Measurements from ENCODE around the gene ACSM6.

Gene ACSM6

DNA sequence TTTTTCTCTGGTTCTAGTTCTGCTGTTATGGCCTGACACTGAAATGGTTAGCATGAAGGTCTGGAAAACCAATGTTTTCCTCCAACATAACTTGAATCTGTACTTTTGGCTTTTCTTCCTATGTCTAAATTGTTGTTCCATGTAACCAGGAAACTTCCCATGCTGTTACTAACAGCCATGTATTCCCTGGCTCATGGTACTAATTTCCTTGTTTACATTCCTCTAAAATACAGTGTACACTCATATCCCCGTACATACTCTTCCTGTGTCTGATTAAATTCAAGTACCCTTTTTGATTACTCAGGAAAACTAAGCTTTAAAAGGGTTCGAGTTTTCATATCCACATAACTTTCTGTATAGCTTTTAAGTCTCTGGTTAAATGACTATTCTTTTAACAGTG lies 12.3 kb upstream of the ACSM6 start:
- no peak for DNase-seq (ENCODE audit: low spot score)
- Histone ChIP-seq H3K27me3 (ENCODE audit: insufficient read depth, poor library complexity, severe bottlenecking) (no peaks in the 10 kb centered on the region), H3K4me1 (ENCODE audit: insufficient read depth, poor library complexity, severe bottlenecking) (peaks cover 6% of the 10 kb centered on the region), H3K4me3 (ENCODE audit: severe bottlenecking) (no peak overlapping the region), H3K36me3 (ENCODE audit: low read depth) (no peaks in the 10 kb centered on the region), H3K27ac (ENCODE audit: poor library complexity, severe bottlenecking) (no peak overlapping the region), H3K9me3 (ENCODE audit: severe bottlenecking) (no peaks in the 10 kb centered on the region)
- ATAC-seq (ENCODE audit: low read depth): no peak
- TF ChIP-seq, protein P1, sequence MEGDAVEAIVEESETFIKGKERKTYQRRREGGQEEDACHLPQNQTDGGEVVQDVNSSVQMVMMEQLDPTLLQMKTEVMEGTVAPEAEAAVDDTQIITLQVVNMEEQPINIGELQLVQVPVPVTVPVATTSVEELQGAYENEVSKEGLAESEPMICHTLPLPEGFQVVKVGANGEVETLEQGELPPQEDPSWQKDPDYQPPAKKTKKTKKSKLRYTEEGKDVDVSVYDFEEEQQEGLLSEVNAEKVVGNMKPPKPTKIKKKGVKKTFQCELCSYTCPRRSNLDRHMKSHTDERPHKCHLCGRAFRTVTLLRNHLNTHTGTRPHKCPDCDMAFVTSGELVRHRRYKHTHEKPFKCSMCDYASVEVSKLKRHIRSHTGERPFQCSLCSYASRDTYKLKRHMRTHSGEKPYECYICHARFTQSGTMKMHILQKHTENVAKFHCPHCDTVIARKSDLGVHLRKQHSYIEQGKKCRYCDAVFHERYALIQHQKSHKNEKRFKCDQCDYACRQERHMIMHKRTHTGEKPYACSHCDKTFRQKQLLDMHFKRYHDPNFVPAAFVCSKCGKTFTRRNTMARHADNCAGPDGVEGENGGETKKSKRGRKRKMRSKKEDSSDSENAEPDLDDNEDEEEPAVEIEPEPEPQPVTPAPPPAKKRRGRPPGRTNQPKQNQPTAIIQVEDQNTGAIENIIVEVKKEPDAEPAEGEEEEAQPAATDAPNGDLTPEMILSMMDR (IDR thresholded peaks at IDR 0.05; ENCODE audit: poor library complexity, severe bottlenecking): no peak

DNA sequence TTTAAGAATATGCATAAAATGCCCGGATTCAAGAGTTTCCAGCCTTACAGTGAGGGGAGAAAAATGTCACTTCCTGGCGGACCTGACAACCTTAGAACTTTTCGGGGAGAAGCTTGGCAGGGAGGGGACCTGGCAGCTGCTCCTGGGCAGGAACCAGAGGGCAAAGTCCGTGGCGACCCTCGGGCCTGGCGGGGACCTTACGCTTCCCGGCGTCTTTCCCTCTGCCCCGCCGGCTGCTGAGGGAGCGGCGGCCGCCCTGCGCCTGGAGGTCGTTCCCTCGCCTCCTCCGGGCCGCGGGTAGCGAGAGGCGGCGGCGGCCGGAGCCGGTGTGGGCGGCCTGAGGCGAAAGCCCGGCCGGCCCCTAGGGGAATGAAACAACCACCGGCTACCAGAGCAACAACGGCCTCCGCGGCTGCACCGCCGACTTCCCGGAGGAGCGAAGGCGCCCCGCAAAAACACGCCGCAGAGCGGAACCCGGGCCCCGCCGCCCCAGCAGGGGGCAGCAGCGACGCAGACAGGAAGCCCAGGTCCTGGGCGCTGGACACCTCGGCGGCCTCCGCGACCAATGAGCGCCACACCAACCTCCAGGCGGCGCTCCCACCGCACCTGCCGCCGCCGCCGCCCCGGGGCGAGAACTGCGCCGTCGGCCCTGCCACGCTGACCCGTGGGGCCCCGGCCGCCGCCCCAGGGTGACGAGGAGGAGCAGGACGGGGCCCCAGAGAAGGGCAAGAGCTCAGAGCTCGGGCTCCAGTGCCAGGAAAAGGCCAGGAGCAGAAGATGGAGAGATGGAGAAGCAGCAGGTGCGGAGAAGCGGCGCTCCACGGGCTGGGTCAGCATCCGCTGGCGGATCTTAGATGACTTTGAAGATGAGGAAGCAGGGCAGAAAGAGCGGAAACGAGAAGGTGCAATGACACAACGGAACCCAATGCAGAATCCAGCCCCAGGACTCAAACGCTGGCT lies 10.5 kb upstream of the ACSM6 start:
- peak; percentile 77 for DNase-seq (ENCODE audit: low spot score)
- Histone ChIP-seq H3K4me1 (ENCODE audit: insufficient read depth, poor library complexity, severe bottlenecking) (peaks cover 6% of the 10 kb centered on the region), H3K36me3 (ENCODE audit: low read depth) (no peaks in the 10 kb centered on the region), H3K27ac (ENCODE audit: poor library complexity, severe bottlenecking) (no peak overlapping the region), H3K9me3 (ENCODE audit: severe bottlenecking) (no peaks in the 10 kb centered on the region), H3K4me3 (ENCODE audit: severe bottlenecking) (peak overlapping the region; percentile 57), H3K27me3 (ENCODE audit: insufficient read depth, poor library complexity, severe bottlenecking) (no peaks in the 10 kb centered on the region)
- TF ChIP-seq, protein P1 (IDR thresholded peaks at IDR 0.05; ENCODE audit: poor library complexity, severe bottlenecking): peak; percentile 99
- ATAC-seq (ENCODE audit: low read depth): peak; percentile 96

DNA sequence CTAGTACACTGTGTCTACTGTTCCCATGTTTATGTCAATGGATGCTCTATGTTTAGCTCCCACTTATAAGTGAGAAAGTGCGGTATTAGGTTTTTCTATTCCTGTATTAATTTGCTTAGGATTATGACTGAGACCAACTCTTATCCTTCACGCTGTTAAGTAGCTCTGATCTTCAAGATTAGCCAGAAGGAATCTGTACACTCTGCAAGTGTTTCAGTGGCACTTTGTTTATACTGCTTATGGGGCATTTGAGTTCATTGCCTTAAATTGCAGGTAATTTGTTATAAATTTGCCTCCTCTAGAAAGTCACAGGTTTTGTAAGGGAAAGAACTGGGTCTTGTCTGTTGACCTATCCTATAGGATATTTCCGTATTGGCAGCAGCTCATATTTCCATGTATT lies 6.4 kb upstream of the ACSM6 start:
- TF ChIP-seq, protein P1 (IDR thresholded peaks at IDR 0.05; ENCODE audit: poor library complexity, severe bottlenecking): no peak
- Histone ChIP-seq H3K36me3 (ENCODE audit: low read depth) (no peaks in the 10 kb centered on the region), H3K4me3 (ENCODE audit: severe bottlenecking) (no peak overlapping the region), H3K4me1 (ENCODE audit: insufficient read depth, poor library complexity, severe bottlenecking) (peaks cover 5% of the 10 kb centered on the region), H3K27ac (ENCODE audit: poor library complexity, severe bottlenecking) (no peak overlapping the region), H3K27me3 (ENCODE audit: insufficient read depth, poor library complexity, severe bottlenecking) (no peaks in the 10 kb centered on the region), H3K9me3 (ENCODE audit: severe bottlenecking) (no peaks in the 10 kb centered on the region)
- DNase-seq (ENCODE audit: low spot score): no peak
- no peak for ATAC-seq (ENCODE audit: low read depth)

DNA sequence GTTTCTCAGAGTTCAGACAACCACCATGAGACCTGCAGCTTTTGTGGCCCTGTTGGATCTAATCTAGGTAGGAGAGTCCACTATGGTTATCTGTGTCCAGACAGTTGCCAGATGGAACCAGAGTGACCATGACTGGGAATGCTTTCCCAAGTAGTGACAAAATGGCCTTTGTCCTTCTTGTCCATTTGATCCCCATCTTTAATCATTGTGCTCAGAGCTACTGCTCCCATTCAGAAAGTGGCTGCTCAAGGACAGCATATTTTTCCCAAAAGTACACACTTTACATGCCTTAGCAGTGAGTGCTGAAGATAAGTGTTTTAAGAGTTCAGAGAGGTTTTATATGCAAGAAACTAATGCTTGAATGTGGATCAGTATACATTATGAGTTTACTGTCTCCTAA lies 5.4 kb upstream of the ACSM6 start:
- Histone ChIP-seq H3K9me3 (ENCODE audit: severe bottlenecking) (no peaks in the 10 kb centered on the region), H3K27me3 (ENCODE audit: insufficient read depth, poor library complexity, severe bottlenecking) (no peaks in the 10 kb centered on the region), H3K36me3 (ENCODE audit: low read depth) (no peaks in the 10 kb centered on the region), H3K4me1 (ENCODE audit: insufficient read depth, poor library complexity, severe bottlenecking) (no peaks in the 10 kb centered on the region), H3K4me3 (ENCODE audit: severe bottlenecking) (no peak overlapping the region), H3K27ac (ENCODE audit: poor library complexity, severe bottlenecking) (no peak overlapping the region)
- TF ChIP-seq, protein P1 (IDR thresholded peaks at IDR 0.05; ENCODE audit: poor library complexity, severe bottlenecking): no peak
- DNase-seq (ENCODE audit: low spot score): no peak
- no peak for ATAC-seq (ENCODE audit: low read depth)

DNA sequence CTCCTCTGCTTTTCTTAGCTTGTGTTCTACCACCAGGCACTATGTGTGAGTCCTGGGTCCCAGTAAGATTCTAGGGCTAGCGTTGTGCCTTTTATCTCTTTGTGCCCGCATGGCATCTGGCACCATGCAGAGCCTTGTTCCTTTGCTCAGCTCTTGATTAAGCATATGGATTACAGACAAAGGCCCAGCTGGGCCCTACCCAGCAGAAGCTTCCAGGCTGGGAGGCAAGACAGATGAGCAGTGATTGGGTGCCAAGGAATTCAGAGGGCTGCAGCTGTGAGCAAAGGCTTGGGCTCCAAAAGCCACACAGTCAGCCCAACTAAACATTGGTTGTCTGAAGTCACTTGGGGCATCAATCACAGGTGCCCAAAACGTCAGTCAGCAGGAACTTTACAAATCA lies 2.0 kb downstream of the ACSM6 start:
- TF ChIP-seq, protein P1 (IDR thresholded peaks at IDR 0.05; ENCODE audit: poor library complexity, severe bottlenecking): no peak
- no peak for ATAC-seq (ENCODE audit: low read depth)

More for the DNA sequence above, 2.0 kb downstream of the ACSM6 start:
- no peaks in the 10 kb centered on the region for H3K4me1 ChIP-seq (ENCODE audit: insufficient read depth, poor library complexity, severe bottlenecking)
- DNase-seq (ENCODE audit: low spot score): no peak
- H3K36me3 ChIP-seq (ENCODE audit: low read depth): no peaks in the 10 kb centered on the region
- H3K9me3 ChIP-seq (ENCODE audit: severe bottlenecking): no peaks in the 10 kb centered on the region
- no peak overlapping the region for H3K27ac ChIP-seq (ENCODE audit: poor library complexity, severe bottlenecking)
- H3K27me3 ChIP-seq (ENCODE audit: insufficient read depth, poor library complexity, severe bottlenecking): no peaks in the 10 kb centered on the region
- no peak overlapping the region for H3K4me3 ChIP-seq (ENCODE audit: severe bottlenecking)
